ENCODE measurements around the gene TSHZ2. TPM values are rescaled to one million over a fixed set of nuclear protein-coding genes. Genes with fewer than 3 reads are reported as not detected.

TSHZ2 gene
- total RNA-seq, 1 experiment from 2014 or later: 0.07 TPM

DNA sequence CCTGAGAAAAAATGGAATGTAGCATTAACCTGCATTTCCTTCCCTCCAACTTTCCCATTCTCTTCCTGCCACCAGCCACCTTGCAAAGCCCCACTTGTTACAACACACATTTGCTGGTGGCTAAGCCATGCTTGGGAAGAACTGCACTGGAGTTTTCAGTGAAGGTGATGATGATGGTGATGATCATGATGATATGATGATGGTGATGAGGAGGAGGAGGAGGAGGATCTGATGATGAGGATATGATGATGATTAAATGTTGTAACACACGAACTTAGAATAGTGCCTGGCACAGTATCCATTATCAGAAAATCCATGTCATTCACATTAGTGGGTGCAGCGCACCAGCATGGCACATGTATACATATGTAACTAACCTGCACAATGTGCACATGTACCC, 297.2 kb downstream of the TSHZ2 start:
- ChIA-PET RAD21 (ENCODE audit: low non-redundant PET in 1 of 2, low total read pairs in 2 of 2, uncharacterized antibody in 2 of 2, unreplicated experiment in 2 of 2) (no interaction called here), CTCF (no interaction called here), POLR2A (no interaction called here)
- Histone ChIP-seq H2AFZ (ENCODE audit: low read depth, low read length, poor library complexity, severe bottlenecking) (no peak overlapping the region), H3K4me2 (ENCODE audit: low read length) (no peak overlapping the region), H3K79me2 (ENCODE audit: insufficient read depth, low read length) (no peaks in the 10 kb centered on the region), H3K27ac (ENCODE audit: low read depth, low read length) (no peak overlapping the region), H3K4me3 (replicated peaks in 1 of 2; ENCODE audit: low read depth in 1 of 2, low read length in 2 of 2) (no peak overlapping the region), H3K4me1 (ENCODE audit: control insufficient read depth in 1 of 2, insufficient read depth in 2 of 2, low read length in 2 of 2) (no peaks in the 10 kb centered on the region), H3K36me3 (ENCODE audit: control insufficient read depth in 1 of 2, insufficient read depth in 2 of 2, low read length in 2 of 2) (no peaks in the 10 kb centered on the region), H3K9ac (ENCODE audit: low read length) (no peak overlapping the region), H3K9me3 (ENCODE audit: control insufficient read depth in 1 of 2, insufficient read depth in 1 of 2, low read depth in 1 of 2, low read length in 2 of 2) (no peaks in the 10 kb centered on the region), H3K9me2 (ENCODE audit: insufficient read depth) (no peaks in the 10 kb centered on the region), H4K20me1 (ENCODE audit: insufficient read depth) (no peaks in the 10 kb centered on the region), H3K27me3 (ENCODE audit: insufficient read depth, low read length) (peaks cover 43% of the 10 kb centered on the region)
- DNase-seq (ENCODE audit: low read depth, low spot score) (no peak), ATAC-seq (no peak)
- no peak for TF ChIP-seq POLR2AphosphoS5 (IDR thresholded peaks at IDR 0.05; ENCODE audit: low read depth, low read length)
- no peak for TF ChIP-seq ZFX (IDR thresholded peaks at IDR 0.05)
- no peak for TF ChIP-seq CEBPB (IDR thresholded peaks at IDR 0.05; ENCODE audit: low read depth)
- no peak for TF ChIP-seq ATF3 (IDR thresholded peaks at IDR 0.05)
- TF ChIP-seq JUND (IDR thresholded peaks at IDR 0.05): no peak
- no peak for TF ChIP-seq MAX (IDR thresholded peaks at IDR 0.05)
- TF ChIP-seq TCF7L2 (IDR thresholded peaks at IDR 0.05; ENCODE audit: borderline replicate concordance, extremely low read depth, insufficient read depth, insufficient read length): no peak
- TF ChIP-seq SP1 (IDR thresholded peaks at IDR 0.05; ENCODE audit: low read depth): no peak
- no peak for TF ChIP-seq ELF1 (IDR thresholded peaks at IDR 0.05; ENCODE audit: borderline replicate concordance, low read depth)
- no peak for TF ChIP-seq YY1 (IDR thresholded peaks at IDR 0.05; ENCODE audit: extremely low read depth, insufficient replicate concordance, low read depth, low read length)
- no peak for TF ChIP-seq ZNF274 (IDR thresholded peaks at IDR 0.05; ENCODE audit: low read depth, low read length)
- no peak for TF ChIP-seq SIN3A (IDR thresholded peaks at IDR 0.05; ENCODE audit: low read depth)
- no peak for TF ChIP-seq CBX3 (IDR thresholded peaks at IDR 0.05; ENCODE audit: low read depth)
- no peak for TF ChIP-seq RAD21 (IDR thresholded peaks at IDR 0.05; ENCODE audit: low read depth)
- TF ChIP-seq, protein P1, sequence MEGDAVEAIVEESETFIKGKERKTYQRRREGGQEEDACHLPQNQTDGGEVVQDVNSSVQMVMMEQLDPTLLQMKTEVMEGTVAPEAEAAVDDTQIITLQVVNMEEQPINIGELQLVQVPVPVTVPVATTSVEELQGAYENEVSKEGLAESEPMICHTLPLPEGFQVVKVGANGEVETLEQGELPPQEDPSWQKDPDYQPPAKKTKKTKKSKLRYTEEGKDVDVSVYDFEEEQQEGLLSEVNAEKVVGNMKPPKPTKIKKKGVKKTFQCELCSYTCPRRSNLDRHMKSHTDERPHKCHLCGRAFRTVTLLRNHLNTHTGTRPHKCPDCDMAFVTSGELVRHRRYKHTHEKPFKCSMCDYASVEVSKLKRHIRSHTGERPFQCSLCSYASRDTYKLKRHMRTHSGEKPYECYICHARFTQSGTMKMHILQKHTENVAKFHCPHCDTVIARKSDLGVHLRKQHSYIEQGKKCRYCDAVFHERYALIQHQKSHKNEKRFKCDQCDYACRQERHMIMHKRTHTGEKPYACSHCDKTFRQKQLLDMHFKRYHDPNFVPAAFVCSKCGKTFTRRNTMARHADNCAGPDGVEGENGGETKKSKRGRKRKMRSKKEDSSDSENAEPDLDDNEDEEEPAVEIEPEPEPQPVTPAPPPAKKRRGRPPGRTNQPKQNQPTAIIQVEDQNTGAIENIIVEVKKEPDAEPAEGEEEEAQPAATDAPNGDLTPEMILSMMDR (IDR thresholded peaks at IDR 0.05 in 2 of 3, conservative IDR thresholded peaks at IDR 0.05 in 1 of 3; ENCODE audit: borderline replicate concordance in 1 of 3, insufficient read depth in 1 of 3, low read depth in 2 of 3, low read length in 2 of 3): no peak
- TF ChIP-seq, protein P2, sequence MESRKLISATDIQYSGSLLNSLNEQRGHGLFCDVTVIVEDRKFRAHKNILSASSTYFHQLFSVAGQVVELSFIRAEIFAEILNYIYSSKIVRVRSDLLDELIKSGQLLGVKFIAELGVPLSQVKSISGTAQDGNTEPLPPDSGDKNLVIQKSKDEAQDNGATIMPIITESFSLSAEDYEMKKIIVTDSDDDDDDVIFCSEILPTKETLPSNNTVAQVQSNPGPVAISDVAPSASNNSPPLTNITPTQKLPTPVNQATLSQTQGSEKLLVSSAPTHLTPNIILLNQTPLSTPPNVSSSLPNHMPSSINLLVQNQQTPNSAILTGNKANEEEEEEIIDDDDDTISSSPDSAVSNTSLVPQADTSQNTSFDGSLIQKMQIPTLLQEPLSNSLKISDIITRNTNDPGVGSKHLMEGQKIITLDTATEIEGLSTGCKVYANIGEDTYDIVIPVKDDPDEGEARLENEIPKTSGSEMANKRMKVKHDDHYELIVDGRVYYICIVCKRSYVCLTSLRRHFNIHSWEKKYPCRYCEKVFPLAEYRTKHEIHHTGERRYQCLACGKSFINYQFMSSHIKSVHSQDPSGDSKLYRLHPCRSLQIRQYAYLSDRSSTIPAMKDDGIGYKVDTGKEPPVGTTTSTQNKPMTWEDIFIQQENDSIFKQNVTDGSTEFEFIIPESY (IDR thresholded peaks at IDR 0.05; ENCODE audit: extremely low read depth, insufficient replicate concordance, low read length): no peak
- TF ChIP-seq EGR1 (IDR thresholded peaks at IDR 0.05; ENCODE audit: low read depth): no peak
- TF ChIP-seq SRF (IDR thresholded peaks at IDR 0.05; ENCODE audit: low read depth): no peak
- no peak for TF ChIP-seq REST (IDR thresholded peaks at IDR 0.05; ENCODE audit: low read depth)
- no peak for TF ChIP-seq EZH2 (IDR thresholded peaks at IDR 0.05)
- intact Hi-C loops (cut with micrococcal nuclease): no loop called here
- BruUV-seq (replicated peaks): no TSS peak

All from HCT116 (cell line).